ENCODE data around the gene PAQR5.

PAQR5 gene, protein sequence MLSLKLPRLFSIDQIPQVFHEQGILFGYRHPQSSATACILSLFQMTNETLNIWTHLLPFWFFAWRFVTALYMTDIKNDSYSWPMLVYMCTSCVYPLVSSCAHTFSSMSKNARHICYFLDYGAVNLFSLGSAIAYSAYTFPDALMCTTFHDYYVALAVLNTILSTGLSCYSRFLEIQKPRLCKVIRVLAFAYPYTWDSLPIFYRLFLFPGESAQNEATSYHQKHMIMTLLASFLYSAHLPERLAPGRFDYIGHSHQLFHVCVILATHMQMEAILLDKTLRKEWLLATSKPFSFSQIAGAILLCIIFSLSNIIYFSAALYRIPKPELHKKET

GRCh38 chr15:69298697-69299441, at the start of gene PAQR5:
Gene PAQR5 (plus strand): TSS chr15:69298912. CDS start chr15:69360081, 61,169 bp downstream.
- TF ChIP-seq CTCF (conservative IDR thresholded peaks at IDR 0.05; ENCODE audit: low read depth) = no peak
- POLR2A ChIA-PET (ENCODE audit: low non-redundant PET) = no interaction called here
- CTCF ChIA-PET = interaction anchor here (0.6 to 1.0 kb wide), 2 partner anchors 96 to 265 kb away, joined by 4 to 5 read pairs; no protein-coding TSS in a partner anchor
- no peak within 1 kb of the TSS for H3K27ac ChIP-seq
- peak; percentile 71 for DNase-seq (ENCODE audit: low spot score)

GRCh38 chr15:69253156-69253555, 45.6 kb upstream of the PAQR5 start:
- CTCF ChIA-PET = no interaction called here
- no peak overlapping the region for H3K27ac ChIP-seq
- POLR2A ChIA-PET (ENCODE audit: low non-redundant PET) = no interaction called here
- peak; percentile 81 for DNase-seq (ENCODE audit: low spot score)
- no peak for TF ChIP-seq CTCF (conservative IDR thresholded peaks at IDR 0.05; ENCODE audit: low read depth)

GRCh38 chr15:69265347-69265955, 33.3 kb upstream of the PAQR5 start:
- DNase-seq (ENCODE audit: low spot score) = peak; percentile 42
- no peak overlapping the region for H3K27ac ChIP-seq
- ChIA-PET CTCF (interaction anchor here (0.6 to 1.4 kb wide), 12 partner anchors 14 to 199 kb away, joined by 3 to 6 read pairs (median 3); no protein-coding TSS in a partner anchor), POLR2A (ENCODE audit: low non-redundant PET) (no interaction called here)
- TF ChIP-seq CTCF (conservative IDR thresholded peaks at IDR 0.05; ENCODE audit: low read depth) = peak; percentile 72

DNA sequence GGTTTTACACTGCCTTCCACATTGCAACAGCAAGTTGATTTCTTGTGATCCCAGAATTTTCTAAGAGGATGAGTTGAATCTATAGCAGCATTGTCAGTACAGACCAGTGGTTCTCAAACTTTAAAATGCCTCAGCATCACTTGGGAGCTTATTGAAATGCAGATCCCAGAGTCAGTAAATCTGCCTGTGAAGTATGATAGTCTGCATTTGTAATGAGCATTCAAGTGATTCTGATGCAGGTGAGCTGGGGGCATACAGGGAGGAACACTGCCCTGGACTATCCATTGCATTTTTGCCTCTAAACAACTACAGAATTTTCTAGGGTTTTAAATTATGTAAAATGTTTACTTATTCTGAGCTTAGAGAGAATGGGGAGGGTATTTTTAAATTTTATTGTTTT, 27.5 kb upstream of the PAQR5 start:
- POLR2A ChIA-PET (ENCODE audit: low non-redundant PET) = no interaction called here
- H3K27ac ChIP-seq = no peak overlapping the region
- CTCF ChIA-PET = no interaction called here
- no peak for DNase-seq (ENCODE audit: low spot score)
- TF ChIP-seq CTCF (conservative IDR thresholded peaks at IDR 0.05; ENCODE audit: low read depth) = no peak

DNA sequence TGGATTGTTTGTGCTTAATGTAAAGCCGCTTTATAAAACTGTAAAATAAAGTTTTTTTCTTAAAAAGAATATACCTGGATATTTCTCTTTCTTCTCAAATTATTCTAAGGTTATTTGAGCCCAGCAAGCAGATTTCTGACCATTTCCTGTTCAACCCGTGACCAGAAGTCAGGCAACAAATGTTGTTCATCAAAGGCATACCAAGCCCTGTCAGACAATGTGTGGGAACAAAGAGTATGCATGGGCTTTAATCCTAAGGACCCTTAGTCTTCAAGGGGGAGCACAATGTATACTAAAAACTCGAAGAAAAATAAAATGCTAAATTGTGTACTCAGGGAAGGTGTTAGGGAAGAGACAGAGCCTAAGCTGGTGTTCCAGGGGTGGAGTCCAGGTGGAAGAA, 26.6 kb upstream of the PAQR5 start:
- ChIA-PET CTCF (no interaction called here), POLR2A (ENCODE audit: low non-redundant PET) (no interaction called here)

More for the DNA sequence above, 26.6 kb upstream of the PAQR5 start:
- TF ChIP-seq CTCF (conservative IDR thresholded peaks at IDR 0.05; ENCODE audit: low read depth) = no peak
- no peak overlapping the region for H3K27ac ChIP-seq
- no peak for DNase-seq (ENCODE audit: low spot score)

Measured in RWPE1 (cell line).